Stimulated activated CD8-positive, alpha-beta memory T cell treated with anti-CD3 and anti-CD28 coated beads, Interleukin-12 subunit alpha, Interleukin-12 subunit beta, amount 100 ng/mL, for 4 hours (primary cell): Measurements from ENCODE around the gene SCYGR7.
"Not testable (repeated sequence)": the region's sequence is repeated elsewhere in the genome, so short reads cannot be mapped to it uniquely, and the experiment has no call there.

Experiments used
- DNase-seq: peaks from one replicate; pipeline ENCODE4 v3.0.0-alpha.2; 2020; ENCODE audit warnings: low read depth

SCYGR7 gene

GRCh38 chr2:227728035-227728434, at the start of gene SCYGR7:
SCYGR7 (plus strand) TSS chr2:227728335; CDS start chr2:227728335, 0 bp downstream.
- DNase-seq = no peak

DNA sequence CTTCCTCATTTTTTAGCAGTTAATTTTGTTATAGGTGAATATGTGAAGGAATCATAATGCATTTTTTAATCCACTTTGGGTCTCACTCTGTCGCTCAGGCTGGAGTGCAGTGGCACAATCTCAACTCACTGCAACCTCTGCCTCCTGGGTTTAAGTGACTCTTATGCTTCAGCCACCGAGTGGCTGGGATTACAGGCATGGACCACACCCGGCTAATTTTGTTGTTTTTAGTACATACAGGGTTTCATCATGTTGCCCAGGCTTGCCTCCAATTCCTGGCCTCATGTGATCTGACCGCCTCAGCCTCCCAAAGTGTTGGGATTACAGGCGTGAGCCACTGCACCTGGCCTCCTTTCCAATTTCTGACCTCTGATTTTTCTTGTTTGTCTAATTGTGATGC, 43.9 kb upstream of the SCYGR7 start:
- no peak for DNase-seq

DNA sequence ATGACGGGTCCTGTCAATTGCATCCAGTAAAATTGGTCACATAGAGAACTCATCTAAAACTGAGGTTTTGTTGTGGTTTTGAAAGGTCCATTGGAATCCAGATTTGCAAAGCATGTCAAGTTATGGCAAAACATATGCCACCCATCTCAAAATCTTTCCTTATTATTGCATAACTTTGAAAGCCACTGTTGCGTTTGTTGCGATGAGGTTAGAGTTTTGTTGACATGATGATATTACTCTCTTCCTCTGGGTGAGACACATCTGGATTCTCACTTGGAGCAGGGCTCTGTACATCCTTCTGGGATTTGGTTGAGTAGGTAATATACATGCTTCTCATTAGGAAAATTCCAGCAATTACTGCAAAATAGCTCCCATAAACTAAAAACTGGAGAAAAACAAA, 40.9 kb upstream of the SCYGR7 start:
- no peak for DNase-seq

GRCh38 chr2:227696990-227697679, 31.0 kb upstream of the SCYGR7 start:
- no peak for DNase-seq

GRCh38 chr2:227701556-227701955, 26.6 kb upstream of the SCYGR7 start:
- no peak for DNase-seq

- DNase-seq = no peak
Observed at GRCh38 chr2:227703280-227703732, 24.8 kb upstream of the SCYGR7 start.

GRCh38 chr2:227703961-227704360, 24.2 kb upstream of the SCYGR7 start:
- no peak for DNase-seq

DNA sequence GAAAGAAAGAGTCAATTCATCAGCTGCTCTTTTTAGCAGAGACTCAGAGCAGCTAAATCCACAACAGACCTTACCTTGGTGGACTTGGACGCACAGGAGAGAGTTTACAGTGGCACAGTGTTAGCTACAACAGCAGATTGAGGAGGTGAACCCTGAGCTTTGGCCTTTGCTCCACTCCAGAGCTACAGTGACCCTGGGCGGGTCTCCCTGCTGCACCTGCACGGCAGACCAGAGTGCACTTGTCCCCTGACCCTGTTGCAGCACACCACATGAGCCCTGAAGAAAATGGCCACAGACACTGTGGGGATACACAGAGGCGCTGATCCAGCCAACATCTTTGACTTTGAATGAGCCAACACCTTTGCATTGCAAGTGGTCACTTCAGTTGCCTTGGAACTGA, 21.3 kb upstream of the SCYGR7 start:
- no peak for DNase-seq

DNA sequence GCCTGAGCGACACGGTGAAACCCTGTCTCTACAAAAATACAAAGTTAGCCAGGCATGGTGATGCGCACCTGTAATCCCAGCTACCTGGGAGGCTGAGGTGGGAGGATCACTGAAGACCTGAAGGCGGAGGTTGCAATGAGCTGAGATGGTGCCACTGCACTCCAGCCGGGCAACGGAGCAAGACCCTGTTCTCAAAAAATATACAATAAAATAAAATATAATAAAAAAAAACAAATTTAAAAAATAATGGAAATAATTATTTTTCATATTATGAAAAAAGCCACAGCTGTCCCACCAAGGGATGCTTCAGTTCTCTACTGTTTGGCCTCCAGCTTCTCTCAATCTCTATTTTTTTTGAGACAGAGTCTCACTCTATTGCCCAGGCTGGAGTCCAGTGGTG, 20.7 kb upstream of the SCYGR7 start:
- DNase-seq = no peak

GRCh38 chr2:227710986-227711385, 17.1 kb upstream of the SCYGR7 start:
- DNase-seq = no peak

GRCh38 chr2:227713291-227713690, 14.8 kb upstream of the SCYGR7 start:
- DNase-seq = no peak

DNA sequence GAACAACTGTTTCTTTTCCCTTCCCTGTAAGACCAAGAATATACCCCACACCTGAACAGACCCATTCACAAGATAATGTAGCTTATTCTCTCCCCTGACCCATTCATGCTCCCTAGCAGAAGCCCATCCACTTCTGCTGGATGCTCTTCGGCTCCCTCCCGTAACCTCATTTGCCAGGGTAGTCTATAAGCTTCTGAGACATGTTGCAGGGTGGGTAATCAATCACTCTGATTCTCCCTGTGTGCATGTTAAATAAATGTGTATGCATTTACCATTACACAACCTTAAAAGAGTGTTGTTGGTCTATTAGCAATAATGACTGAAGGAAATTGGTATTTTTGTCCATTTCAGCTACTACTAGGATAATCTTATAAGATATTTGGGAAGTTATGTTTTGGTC, 11.6 kb upstream of the SCYGR7 start:
- no peak for DNase-seq

DNA sequence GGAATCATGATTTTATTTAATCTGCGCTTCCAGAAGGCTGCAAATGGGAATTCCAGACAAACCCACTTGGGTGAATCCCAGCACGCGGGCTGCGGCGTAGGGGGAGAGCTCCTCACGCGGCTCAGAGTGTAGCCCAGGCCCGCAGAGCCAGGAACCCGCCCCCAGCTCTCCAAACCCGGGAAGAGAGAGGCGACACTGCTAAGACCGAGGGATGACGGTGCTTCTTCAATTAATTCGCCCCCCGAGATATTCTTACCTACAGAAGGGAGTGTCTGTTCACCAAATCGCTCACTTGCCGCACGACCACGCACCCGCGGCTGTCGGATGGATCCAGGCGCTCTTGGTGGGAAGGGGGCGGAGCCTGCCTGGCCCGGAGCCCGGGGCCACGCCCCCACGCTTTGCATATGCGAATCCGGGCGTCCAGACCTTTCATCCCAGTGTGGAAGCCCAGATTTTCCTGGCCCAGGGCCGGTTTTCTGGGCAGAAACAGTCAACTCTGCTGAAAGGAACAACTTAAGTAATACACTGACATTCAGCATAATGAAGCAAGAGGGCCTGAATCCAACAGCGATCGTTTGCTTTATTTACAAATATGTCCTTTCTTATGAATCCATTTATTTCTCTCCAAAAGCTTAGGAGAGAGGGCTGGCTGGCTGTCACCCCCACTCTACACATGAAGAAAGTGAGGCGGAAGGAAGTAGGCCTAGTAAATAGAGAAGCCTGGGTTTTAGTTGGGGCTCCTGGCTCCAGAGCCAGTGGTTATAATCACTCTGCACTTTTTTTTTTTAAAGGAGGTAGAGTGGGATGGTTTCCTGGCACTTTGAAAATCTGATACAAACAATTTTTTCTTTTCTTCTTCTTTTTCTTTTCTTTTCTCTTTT, 10.2 kb upstream of the SCYGR7 start, which contains the start of gene SLC19A3:
Gene SLC19A3 (minus strand): TSS at position 342 of the 881 bp plus-strand sequence. CDS start 15,710 bp downstream, outside the sequence.
- no peak for DNase-seq

- no peak for DNase-seq
Observed at GRCh38 chr2:227719641-227720040, 8.5 kb upstream of the SCYGR7 start.

- DNase-seq = no peak
Observed at GRCh38 chr2:227720680-227721079, 7.5 kb upstream of the SCYGR7 start.

- not testable (repeated sequence) for DNase-seq
Observed at GRCh38 chr2:227722821-227723220, 5.3 kb upstream of the SCYGR7 start.

DNA sequence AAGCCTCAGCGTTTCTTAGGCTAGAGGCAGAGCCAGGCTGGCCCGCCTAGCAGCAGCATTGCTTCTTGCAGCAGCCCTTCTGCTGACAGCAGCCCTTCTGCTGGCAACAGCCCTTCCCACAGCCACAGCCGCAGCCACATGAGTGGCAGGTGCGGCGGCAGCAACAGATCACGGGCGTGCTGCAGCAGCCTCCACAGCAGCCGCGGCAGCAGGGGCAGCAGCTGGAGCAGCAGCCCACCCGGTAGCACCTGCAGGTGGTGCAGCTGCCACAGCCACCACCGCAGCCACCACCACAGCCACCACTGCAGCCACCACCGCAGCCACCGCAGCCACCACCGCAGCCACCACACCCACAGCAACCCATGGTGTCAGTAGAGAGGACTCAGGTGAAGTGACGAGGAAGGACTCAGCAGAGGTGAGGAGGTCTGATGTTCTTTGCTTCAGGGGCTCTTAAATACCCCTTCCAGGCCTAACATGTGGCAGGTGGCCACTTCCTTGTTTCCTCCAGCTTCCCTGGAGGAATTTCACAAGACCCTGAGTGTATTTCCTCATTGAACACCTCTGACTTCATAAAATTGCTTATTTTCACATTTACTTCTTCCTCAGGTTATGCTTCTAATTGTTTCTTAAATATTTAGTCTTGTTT, 3.6 kb upstream of the SCYGR7 start, which contains the start of gene SCYGR6:
Gene SCYGR6 (minus strand): TSS at position 364 of the 646 bp plus-strand sequence. CDS start 0 bp downstream, at position 364.
- no peak for DNase-seq

GRCh38 chr2:227739351-227739750, 11.2 kb downstream of the SCYGR7 start:
- DNase-seq = no peak

DNA sequence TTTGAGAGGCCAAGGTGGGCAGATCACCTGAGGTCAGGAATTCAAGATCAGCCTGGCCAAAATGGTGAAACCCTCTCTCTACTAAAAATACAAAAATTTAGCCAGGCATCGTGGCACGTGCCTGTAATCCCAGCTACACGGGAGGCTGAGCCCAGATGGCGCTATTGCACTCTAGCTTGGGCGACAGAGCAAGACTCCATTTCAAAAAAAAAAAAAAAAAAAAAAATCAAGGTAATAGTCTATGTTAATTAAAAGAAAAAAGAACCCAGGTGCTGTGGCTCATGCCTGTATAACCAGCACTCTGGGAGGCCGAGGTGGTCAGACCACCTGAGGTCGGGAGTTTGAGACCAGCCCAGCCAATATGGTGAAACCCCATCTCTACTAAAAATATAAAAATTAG, 12.6 kb downstream of the SCYGR7 start:
- not testable (repeated sequence) for DNase-seq

DNA sequence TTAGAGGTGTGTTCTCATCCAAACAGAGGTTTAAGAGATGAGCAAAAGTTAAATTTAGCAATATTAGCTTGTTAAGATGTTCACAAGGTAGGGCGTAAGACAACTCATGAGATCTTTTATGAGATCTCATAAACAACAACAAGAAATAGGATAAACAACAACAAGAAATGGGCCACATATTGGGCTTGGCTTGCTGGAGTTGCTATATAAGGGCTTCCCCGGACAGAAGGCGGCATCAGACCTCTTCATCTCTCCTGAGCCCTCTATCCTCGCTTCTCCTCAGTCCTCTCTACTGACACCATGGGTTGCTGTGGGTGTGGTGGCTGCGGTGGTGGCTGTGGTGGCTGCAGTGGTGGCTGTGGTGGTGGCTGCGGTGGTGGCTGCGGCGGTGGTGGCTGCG, 17.5 kb downstream of the SCYGR7 start, which contains the start of gene SCYGR8:
Gene SCYGR8 (plus strand): TSS at position 301 of the 400 bp plus-strand sequence. CDS start 0 bp downstream, at position 301.
- DNase-seq = no peak

GRCh38 chr2:227748079-227748478, 19.9 kb downstream of the SCYGR7 start:
- DNase-seq = no peak

GRCh38 chr2:227756261-227756660, 28.1 kb downstream of the SCYGR7 start:
- not testable (repeated sequence) for DNase-seq
